GM23338 (cell line): Measurements from ENCODE around the gene SHANK2. TPM values are rescaled to one million over a fixed set of nuclear protein-coding genes. Genes with fewer than 3 reads are reported as not detected.

Source experiments
- ATAC-seq: fragments of 200-7000 bp; cut with Tn5 transposase; 3 replicates; pipeline ENCODE4 v1.9.1; 2020
- DNase-seq: peaks from one replicate; pipeline ENCODE4 v3.0.0-alpha.2; 2015; ENCODE audit warnings: low spot score
- H2AFZ ChIP-seq: fragments of 200-600 bp; sonication (generic); 2 replicates; pipeline ENCODE4 v1.8.0; 2016; ENCODE audit warnings: antibody characterized with exemption, mild to moderate bottlenecking, moderate library complexity
- H3F3A ChIP-seq: fragments of 200-600 bp; sonication (generic); replicated peaks from 2 replicates; pipeline ENCODE4 v1.8.0; 2017; ENCODE audit warnings: antibody characterized with exemption, mixed run types, low read depth
- H3K27ac ChIP-seq: fragments of 200-600 bp; sonication (generic); 2 replicates; pipeline ENCODE4 v1.6.1; 2016; ENCODE audit warnings: low read depth
- H3K27me3 ChIP-seq: fragments of 200-600 bp; sonication (generic); 2 replicates; pipeline ENCODE4 v1.8.0; 2016; ENCODE audit warnings: mild to moderate bottlenecking, mixed run types, moderate library complexity; ENCODE audit not compliant: insufficient read depth
- H3K36me3 ChIP-seq: fragments of 200-600 bp; sonication (generic); 2 replicates; pipeline ENCODE4 v1.8.0; 2016; ENCODE audit warnings: mild to moderate bottlenecking; ENCODE audit not compliant: insufficient read depth
- H3K4me1 ChIP-seq: fragments of 200-600 bp; sonication (generic); 2 replicates; pipeline ENCODE4 v1.8.0; 2016; ENCODE audit warnings: mild to moderate bottlenecking, moderate library complexity; ENCODE audit not compliant: insufficient read depth
- H3K4me2 ChIP-seq: fragments of 200-600 bp; sonication (generic); 2 replicates; pipeline ENCODE4 v1.7.1; 2017; ENCODE audit warnings: mixed run types
- H3K4me3 ChIP-seq: fragments of 200-600 bp; sonication (generic); 2 replicates; pipeline ENCODE4 v1.6.1; 2016; ENCODE audit warnings: mixed run types
- H3K79me2 ChIP-seq: fragments of 200-600 bp; sonication (generic); replicated peaks from 2 replicates; pipeline ENCODE4 v1.8.0; 2017; ENCODE audit warnings: mild to moderate bottlenecking; ENCODE audit not compliant: insufficient read depth
- H3K9me2 ChIP-seq: fragments of 200-600 bp; sonication (generic); 2 replicates; pipeline ENCODE4 v1.8.0; 2017; ENCODE audit not compliant: insufficient read depth
- H4K20me1 ChIP-seq: fragments of 200-600 bp; sonication (generic); replicated peaks from 2 replicates; pipeline ENCODE4 v1.8.0; 2017; ENCODE audit warnings: mild to moderate bottlenecking; ENCODE audit not compliant: insufficient read depth
- H3K27ac Mint-ChIP-seq: 2 replicates; pipeline ENCODE4 v1.8.0; 2020; ENCODE audit warnings: inconsistent platforms, mild to moderate bottlenecking, moderate library complexity, mixed read lengths
- H3K27me3 Mint-ChIP-seq: 3 replicates; pipeline ENCODE4 v1.8.0; 2022; ENCODE audit warnings: low read depth, mild to moderate bottlenecking, moderate library complexity, mixed read lengths, inconsistent platforms; ENCODE audit not compliant: insufficient read depth, poor library complexity
- H3K36me3 Mint-ChIP-seq: 3 replicates; pipeline ENCODE4 v1.8.0; 2021; ENCODE audit warnings: low read depth, mild to moderate bottlenecking, inconsistent platforms, moderate library complexity, mixed read lengths
- H3K4me1 Mint-ChIP-seq: 3 replicates; pipeline ENCODE4 v1.8.0; 2020; ENCODE audit warnings: mild to moderate bottlenecking, inconsistent platforms, mixed read lengths
- H3K4me3 Mint-ChIP-seq: 3 replicates; pipeline ENCODE4 v1.8.0; 2021; ENCODE audit warnings: moderate library complexity, mild to moderate bottlenecking, inconsistent platforms, mixed read lengths
- H3K9me3 Mint-ChIP-seq: 3 replicates; pipeline ENCODE4 v1.8.0; 2020; ENCODE audit warnings: moderate library complexity, mild to moderate bottlenecking, inconsistent platforms, mixed read lengths
- CREB1 ChIP-seq: fragments of 250-450 bp; sonication (Bioruptor Pico); IDR thresholded peaks from 2 replicates; pipeline ENCODE4 v1.5.0; 2020; ENCODE audit warnings: low read depth, mild to moderate bottlenecking, moderate library complexity
- EZH2phosphoT487 ChIP-seq: fragments of 200-600 bp; sonication (generic); IDR thresholded peaks from one replicate; pipeline ENCODE4 v1.8.1; 2018; ENCODE audit warnings: antibody characterized with exemption; ENCODE audit not compliant: unreplicated experiment
- JUNB ChIP-seq: IDR thresholded peaks from one replicate; pipeline ENCODE4 v1.6.1; 2016; ENCODE audit warnings: antibody characterized with exemption; ENCODE audit not compliant: unreplicated experiment
- POLR2AphosphoS5 ChIP-seq: IDR thresholded peaks from 2 replicates; pipeline ENCODE4 v1.6.1; 2016; ENCODE audit warnings: antibody characterized with exemption, low read depth
- ZNF114 ChIP-seq: fragments of 250-450 bp; sonication (Bioruptor Pico); IDR thresholded peaks from 2 replicates; pipeline ENCODE4 v1.5.0; 2020; ENCODE audit warnings: mild to moderate bottlenecking, moderate library complexity
- ZNF331 ChIP-seq: fragments of 250-450 bp; sonication (Bioruptor Pico); IDR thresholded peaks from 2 replicates; pipeline ENCODE4 v1.5.0; 2020; ENCODE audit warnings: low read depth, mild to moderate bottlenecking, moderate library complexity
- polyA plus RNA-seq: library from polyadenylated mRNA; unstranded; fragments of >200 nt; fragmentation: Nextera tagmentation; extraction: Ambion mirVana; gene quantifications from 2 replicates; pipeline ENCODE4 v1.2.1, GENCODE V29; 2016
- total RNA-seq: library from RNA; depleted of rRNA; stranded (reverse); fragments of >200 nt; shearing (Covaris generic); gene quantifications from 2 replicates; pipeline ENCODE4 v1.2.3, GENCODE V29; 2014
- TF ChIP-seq, protein P1 (sequence below): IDR thresholded peaks from 2 replicates; pipeline ENCODE4 v1.6.1; 2016; ENCODE audit warnings: antibody characterized with exemption
- TF ChIP-seq, protein P2 (sequence below): IDR thresholded peaks from one replicate; pipeline ENCODE4 v1.6.1; 2018; ENCODE audit warnings: antibody characterized with exemption; ENCODE audit not compliant: unreplicated experiment
- TF ChIP-seq, protein P3 (sequence below): fragments of 250-450 bp; sonication (Bioruptor Pico); IDR thresholded peaks from 2 replicates; pipeline ENCODE4 v1.5.0; 2020; ENCODE audit warnings: mild to moderate bottlenecking, moderate library complexity

SHANK2 gene
- total and polyA plus RNA-seq, 2 experiments from 2014 or later: 22.0 to 81.4 TPM

DNA sequence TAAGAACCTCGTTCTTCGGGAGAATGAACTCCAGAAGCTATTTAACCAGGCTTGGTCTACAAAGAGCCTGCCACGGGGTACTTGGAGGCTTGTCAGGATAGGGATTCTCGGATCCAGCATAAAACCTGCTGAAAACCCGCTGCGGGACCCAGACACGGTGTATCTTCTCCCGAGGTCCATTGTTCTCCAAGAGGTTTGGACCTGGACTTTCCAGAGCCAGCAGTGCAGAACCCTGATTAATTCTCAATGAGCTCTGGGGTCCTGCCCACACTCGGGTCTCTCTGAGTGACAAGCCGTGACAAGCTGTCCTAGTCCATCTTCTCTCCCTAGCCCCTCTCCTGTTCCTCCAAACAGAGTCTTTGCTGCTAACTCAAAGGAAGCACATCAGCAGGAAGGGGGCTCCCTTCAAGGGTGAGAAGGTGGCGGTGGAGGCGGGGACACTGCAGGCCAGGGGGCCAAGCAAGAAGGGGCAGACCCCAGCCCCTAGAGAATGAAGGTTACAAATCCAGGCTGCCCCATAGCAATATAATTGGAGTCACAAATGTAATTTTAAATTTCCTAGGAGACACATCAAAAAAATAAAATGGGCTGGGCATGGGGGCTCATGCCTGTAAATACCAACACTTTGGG is 12.2 kb downstream of the SHANK2 start:
- Mint-ChIP-seq H3K4me3 (no peak overlapping the region), H3K9me3 (no peaks in the 10 kb centered on the region; the same call in 2 of the 3 replicates), H3K4me1 (peaks cover 59% of the 10 kb centered on the region), H3K36me3 (peaks cover 65% of the 10 kb centered on the region), H3K27ac (no peak overlapping the region), H3K27me3 (peaks cover 21% of the 10 kb centered on the region)
- H3K9me2 ChIP-seq: no peaks in the 10 kb centered on the region
- H3K4me3 ChIP-seq: no peak overlapping the region
- H3K79me2 ChIP-seq: peaks cover 98% of the 10 kb centered on the region
- no peak overlapping the region for H2AFZ ChIP-seq
- H3F3A ChIP-seq: no peaks in the 10 kb centered on the region
- peaks cover 44% of the 10 kb centered on the region for H3K4me1 ChIP-seq
- 0 out of 2 replicates have a peak, but pooled peaks cover 5% of the 10 kb centered on the region for H3K36me3 ChIP-seq
- H4K20me1 ChIP-seq: peaks cover 25% of the 10 kb centered on the region
- no peak overlapping the region for H3K27ac ChIP-seq
- H3K4me2 ChIP-seq: no peak overlapping the region
- TF ChIP-seq, protein P1, sequence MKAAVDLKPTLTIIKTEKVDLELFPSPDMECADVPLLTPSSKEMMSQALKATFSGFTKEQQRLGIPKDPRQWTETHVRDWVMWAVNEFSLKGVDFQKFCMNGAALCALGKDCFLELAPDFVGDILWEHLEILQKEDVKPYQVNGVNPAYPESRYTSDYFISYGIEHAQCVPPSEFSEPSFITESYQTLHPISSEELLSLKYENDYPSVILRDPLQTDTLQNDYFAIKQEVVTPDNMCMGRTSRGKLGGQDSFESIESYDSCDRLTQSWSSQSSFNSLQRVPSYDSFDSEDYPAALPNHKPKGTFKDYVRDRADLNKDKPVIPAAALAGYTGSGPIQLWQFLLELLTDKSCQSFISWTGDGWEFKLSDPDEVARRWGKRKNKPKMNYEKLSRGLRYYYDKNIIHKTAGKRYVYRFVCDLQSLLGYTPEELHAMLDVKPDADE: no peak
- TF ChIP-seq ZNF331: no peak
- TF ChIP-seq JUNB: no peak
- no peak for TF ChIP-seq CREB1 (CRISPR knock-in tag)
- no peak for TF ChIP-seq EZH2phosphoT487
- TF ChIP-seq POLR2AphosphoS5: no peak
- no peak for TF ChIP-seq ZNF114 (CRISPR knock-in tag)
- TF ChIP-seq, protein P2, sequence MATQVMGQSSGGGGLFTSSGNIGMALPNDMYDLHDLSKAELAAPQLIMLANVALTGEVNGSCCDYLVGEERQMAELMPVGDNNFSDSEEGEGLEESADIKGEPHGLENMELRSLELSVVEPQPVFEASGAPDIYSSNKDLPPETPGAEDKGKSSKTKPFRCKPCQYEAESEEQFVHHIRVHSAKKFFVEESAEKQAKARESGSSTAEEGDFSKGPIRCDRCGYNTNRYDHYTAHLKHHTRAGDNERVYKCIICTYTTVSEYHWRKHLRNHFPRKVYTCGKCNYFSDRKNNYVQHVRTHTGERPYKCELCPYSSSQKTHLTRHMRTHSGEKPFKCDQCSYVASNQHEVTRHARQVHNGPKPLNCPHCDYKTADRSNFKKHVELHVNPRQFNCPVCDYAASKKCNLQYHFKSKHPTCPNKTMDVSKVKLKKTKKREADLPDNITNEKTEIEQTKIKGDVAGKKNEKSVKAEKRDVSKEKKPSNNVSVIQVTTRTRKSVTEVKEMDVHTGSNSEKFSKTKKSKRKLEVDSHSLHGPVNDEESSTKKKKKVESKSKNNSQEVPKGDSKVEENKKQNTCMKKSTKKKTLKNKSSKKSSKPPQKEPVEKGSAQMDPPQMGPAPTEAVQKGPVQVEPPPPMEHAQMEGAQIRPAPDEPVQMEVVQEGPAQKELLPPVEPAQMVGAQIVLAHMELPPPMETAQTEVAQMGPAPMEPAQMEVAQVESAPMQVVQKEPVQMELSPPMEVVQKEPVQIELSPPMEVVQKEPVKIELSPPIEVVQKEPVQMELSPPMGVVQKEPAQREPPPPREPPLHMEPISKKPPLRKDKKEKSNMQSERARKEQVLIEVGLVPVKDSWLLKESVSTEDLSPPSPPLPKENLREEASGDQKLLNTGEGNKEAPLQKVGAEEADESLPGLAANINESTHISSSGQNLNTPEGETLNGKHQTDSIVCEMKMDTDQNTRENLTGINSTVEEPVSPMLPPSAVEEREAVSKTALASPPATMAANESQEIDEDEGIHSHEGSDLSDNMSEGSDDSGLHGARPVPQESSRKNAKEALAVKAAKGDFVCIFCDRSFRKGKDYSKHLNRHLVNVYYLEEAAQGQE: no peak
- no peaks in the 10 kb centered on the region for H3K27me3 ChIP-seq
- DNase-seq (no peak), ATAC-seq (no peak)

DNA sequence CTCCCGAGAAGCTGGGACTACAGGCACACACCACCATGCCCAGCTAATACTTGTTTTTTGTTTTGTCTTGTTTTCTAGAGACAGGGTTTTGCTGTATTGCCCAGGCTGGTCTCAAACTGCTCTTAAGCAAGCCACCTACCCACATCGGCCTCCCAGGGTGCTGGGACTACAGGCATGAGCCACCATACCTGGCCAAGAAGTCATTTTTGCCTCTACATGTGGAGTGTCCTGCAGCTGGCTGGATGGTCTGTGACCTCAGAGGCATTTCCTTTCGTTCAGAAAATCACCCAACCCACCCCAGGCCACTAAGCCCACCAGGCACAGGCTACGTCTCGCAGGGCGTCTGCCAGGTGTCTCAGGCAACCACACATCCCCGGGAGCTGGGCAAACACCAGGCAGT is 12.8 kb downstream of the SHANK2 start:
- Histone ChIP-seq H4K20me1 (peaks cover 25% of the 10 kb centered on the region), H3K79me2 (peaks cover 98% of the 10 kb centered on the region), H3K27ac (no peak overlapping the region), H3K36me3 (0 out of 2 replicates have a peak, but pooled peaks cover 5% of the 10 kb centered on the region), H3K27me3 (no peaks in the 10 kb centered on the region), H3K4me3 (no peak overlapping the region), H3K9me2 (no peaks in the 10 kb centered on the region), H3K4me2 (no peak overlapping the region), H3F3A (no peaks in the 10 kb centered on the region), H3K4me1 (peaks cover 38% of the 10 kb centered on the region), H2AFZ (no peak overlapping the region)
- Mint-ChIP-seq H3K4me1 (peaks cover 58% of the 10 kb centered on the region), H3K9me3 (no peaks in the 10 kb centered on the region; the same call in 2 of the 3 replicates), H3K36me3 (peaks cover 69% of the 10 kb centered on the region), H3K4me3 (no peak overlapping the region), H3K27me3 (peaks cover 18% of the 10 kb centered on the region), H3K27ac (no peak overlapping the region)
- ATAC-seq: no peak
- DNase-seq: no peak
- TF ChIP-seq, protein P3, sequence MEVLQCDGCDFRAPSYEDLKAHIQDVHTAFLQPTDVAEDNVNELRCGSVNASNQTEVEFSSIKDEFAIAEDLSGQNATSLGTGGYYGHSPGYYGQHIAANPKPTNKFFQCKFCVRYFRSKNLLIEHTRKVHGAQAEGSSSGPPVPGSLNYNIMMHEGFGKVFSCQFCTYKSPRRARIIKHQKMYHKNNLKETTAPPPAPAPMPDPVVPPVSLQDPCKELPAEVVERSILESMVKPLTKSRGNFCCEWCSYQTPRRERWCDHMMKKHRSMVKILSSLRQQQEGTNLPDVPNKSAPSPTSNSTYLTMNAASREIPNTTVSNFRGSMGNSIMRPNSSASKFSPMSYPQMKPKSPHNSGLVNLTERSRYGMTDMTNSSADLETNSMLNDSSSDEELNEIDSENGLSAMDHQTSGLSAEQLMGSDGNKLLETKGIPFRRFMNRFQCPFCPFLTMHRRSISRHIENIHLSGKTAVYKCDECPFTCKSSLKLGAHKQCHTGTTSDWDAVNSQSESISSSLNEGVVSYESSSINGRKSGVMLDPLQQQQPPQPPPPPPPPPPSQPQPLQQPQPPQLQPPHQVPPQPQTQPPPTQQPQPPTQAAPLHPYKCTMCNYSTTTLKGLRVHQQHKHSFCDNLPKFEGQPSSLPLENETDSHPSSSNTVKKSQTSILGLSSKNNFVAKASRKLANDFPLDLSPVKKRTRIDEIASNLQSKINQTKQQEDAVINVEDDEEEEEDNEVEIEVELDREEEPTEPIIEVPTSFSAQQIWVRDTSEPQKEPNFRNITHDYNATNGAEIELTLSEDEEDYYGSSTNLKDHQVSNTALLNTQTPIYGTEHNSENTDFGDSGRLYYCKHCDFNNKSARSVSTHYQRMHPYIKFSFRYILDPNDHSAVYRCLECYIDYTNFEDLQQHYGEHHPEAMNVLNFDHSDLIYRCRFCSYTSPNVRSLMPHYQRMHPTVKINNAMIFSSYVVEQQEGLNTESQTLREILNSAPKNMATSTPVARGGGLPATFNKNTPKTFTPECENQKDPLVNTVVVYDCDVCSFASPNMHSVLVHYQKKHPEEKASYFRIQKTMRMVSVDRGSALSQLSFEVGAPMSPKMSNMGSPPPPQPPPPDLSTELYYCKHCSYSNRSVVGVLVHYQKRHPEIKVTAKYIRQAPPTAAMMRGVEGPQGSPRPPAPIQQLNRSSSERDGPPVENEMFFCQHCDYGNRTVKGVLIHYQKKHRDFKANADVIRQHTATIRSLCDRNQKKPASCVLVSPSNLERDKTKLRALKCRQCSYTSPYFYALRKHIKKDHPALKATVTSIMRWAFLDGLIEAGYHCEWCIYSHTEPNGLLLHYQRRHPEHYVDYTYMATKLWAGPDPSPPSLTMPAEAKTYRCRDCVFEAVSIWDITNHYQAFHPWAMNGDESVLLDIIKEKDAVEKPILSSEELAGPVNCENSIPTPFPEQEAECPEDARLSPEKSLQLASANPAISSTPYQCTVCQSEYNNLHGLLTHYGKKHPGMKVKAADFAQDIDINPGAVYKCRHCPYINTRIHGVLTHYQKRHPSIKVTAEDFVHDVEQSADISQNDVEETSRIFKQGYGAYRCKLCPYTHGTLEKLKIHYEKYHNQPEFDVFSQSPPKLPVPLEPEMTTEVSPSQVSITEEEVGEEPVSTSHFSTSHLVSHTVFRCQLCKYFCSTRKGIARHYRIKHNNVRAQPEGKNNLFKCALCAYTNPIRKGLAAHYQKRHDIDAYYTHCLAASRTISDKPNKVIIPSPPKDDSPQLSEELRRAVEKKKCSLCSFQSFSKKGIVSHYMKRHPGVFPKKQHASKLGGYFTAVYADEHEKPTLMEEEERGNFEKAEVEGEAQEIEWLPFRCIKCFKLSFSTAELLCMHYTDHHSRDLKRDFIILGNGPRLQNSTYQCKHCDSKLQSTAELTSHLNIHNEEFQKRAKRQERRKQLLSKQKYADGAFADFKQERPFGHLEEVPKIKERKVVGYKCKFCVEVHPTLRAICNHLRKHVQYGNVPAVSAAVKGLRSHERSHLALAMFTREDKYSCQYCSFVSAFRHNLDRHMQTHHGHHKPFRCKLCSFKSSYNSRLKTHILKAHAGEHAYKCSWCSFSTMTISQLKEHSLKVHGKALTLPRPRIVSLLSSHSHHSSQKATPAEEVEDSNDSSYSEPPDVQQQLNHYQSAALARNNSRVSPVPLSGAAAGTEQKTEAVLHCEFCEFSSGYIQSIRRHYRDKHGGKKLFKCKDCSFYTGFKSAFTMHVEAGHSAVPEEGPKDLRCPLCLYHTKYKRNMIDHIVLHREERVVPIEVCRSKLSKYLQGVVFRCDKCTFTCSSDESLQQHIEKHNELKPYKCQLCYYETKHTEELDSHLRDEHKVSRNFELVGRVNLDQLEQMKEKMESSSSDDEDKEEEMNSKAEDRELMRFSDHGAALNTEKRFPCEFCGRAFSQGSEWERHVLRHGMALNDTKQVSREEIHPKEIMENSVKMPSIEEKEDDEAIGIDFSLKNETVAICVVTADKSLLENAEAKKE: no peak
- TF ChIP-seq ZNF114 (CRISPR knock-in tag): no peak
